ENCODE data around the gene KIF16B. TPM values are rescaled to one million over a fixed set of nuclear protein-coding genes. Genes with fewer than 3 reads are reported as not detected.

Gene KIF16B
- total RNA-seq, 1 experiment from 2014 or later, result 7.6 TPM

- no peak overlapping the region for H3K4me3 Mint-ChIP-seq
- H3K36me3 Mint-ChIP-seq, result no peaks in the 10 kb centered on the region
- H3K27me3 Mint-ChIP-seq (ENCODE audit: low read depth), result no peaks in the 10 kb centered on the region
- H3K9me3 Mint-ChIP-seq, result peaks cover 7% of the 10 kb centered on the region; the same call in 1 of the 2 replicates
- no peak overlapping the region for H3K27ac Mint-ChIP-seq
- peaks cover 26% of the 10 kb centered on the region for H3K4me1 Mint-ChIP-seq
- ATAC-seq (no peak), DNase-seq (ENCODE audit: low spot score) (no peak)
- no peak for TF ChIP-seq RORB (CRISPR knock-in tag; IDR thresholded peaks at IDR 0.05)
- TF ChIP-seq MXD4 (CRISPR knock-in tag; IDR thresholded peaks at IDR 0.05; ENCODE audit: borderline replicate concordance), result no peak
- TF ChIP-seq SMAD3 (CRISPR knock-in tag; IDR thresholded peaks at IDR 0.05; ENCODE audit: borderline replicate concordance), result no peak
- no peak for TF ChIP-seq ATF6 (CRISPR knock-in tag; IDR thresholded peaks at IDR 0.05)
- no peak for TF ChIP-seq ZNF671 (CRISPR knock-in tag; IDR thresholded peaks at IDR 0.05)
- POLR2A ChIA-PET, result no interaction called here
- CTCF ChIA-PET, result no interaction called here
Observed at GRCh38 chr20:16583474-16583873, 10.2 kb upstream of the KIF16B start.

- Mint-ChIP-seq H3K4me1 (peaks cover 11% of the 10 kb centered on the region), H3K9me3 (no peaks in the 10 kb centered on the region; the same call in 1 of the 2 replicates), H3K27ac (no peak overlapping the region), H3K36me3 (no peaks in the 10 kb centered on the region), H3K4me3 (no peak overlapping the region), H3K27me3 (ENCODE audit: low read depth) (no peaks in the 10 kb centered on the region)
- ATAC-seq (no peak), DNase-seq (ENCODE audit: low spot score) (no peak)
- ChIA-PET POLR2A (no interaction called here), CTCF (no interaction called here)
- TF ChIP-seq FOXJ3 (CRISPR knock-in tag; IDR thresholded peaks at IDR 0.05; ENCODE audit: borderline replicate concordance) (no peak), E2F4 (CRISPR knock-in tag; IDR thresholded peaks at IDR 0.05; ENCODE audit: borderline replicate concordance, low read depth) (no peak), CTCF (IDR thresholded peaks at IDR 0.05) (no peak), NFATC4 (CRISPR knock-in tag; IDR thresholded peaks at IDR 0.05) (no peak), PRRX2 (CRISPR knock-in tag; IDR thresholded peaks at IDR 0.05) (no peak), KAT7 (CRISPR knock-in tag; IDR thresholded peaks at IDR 0.05; ENCODE audit: borderline replicate concordance) (no peak), AFF4 (CRISPR knock-in tag; IDR thresholded peaks at IDR 0.05; ENCODE audit: borderline replicate concordance) (no peak), NR3C1 (CRISPR knock-in tag; conservative IDR thresholded peaks at IDR 0.05; ENCODE audit: low read depth) (no peak)
Observed at GRCh38 chr20:16581241-16581640, 8.0 kb upstream of the KIF16B start.

GRCh38 chr20:16580620-16581019 lies 7.4 kb upstream of the KIF16B start:
- Mint-ChIP-seq H3K36me3 (no peaks in the 10 kb centered on the region), H3K27me3 (ENCODE audit: low read depth) (no peaks in the 10 kb centered on the region), H3K4me1 (peaks cover 17% of the 10 kb centered on the region), H3K4me3 (no peak overlapping the region), H3K9me3 (no peaks in the 10 kb centered on the region; the same call in 1 of the 2 replicates), H3K27ac (no peak overlapping the region)
- no peak for ATAC-seq
- ChIA-PET POLR2A (no interaction called here), CTCF (no interaction called here)
- DNase-seq (ENCODE audit: low spot score), result no peak
- no peak for TF ChIP-seq ETV6 (CRISPR knock-in tag; IDR thresholded peaks at IDR 0.05)
- TF ChIP-seq CBFB (CRISPR knock-in tag; IDR thresholded peaks at IDR 0.05; ENCODE audit: low read depth), result no peak
- no peak for TF ChIP-seq SOX15 (CRISPR knock-in tag; IDR thresholded peaks at IDR 0.05)
- no peak for TF ChIP-seq SP1 (CRISPR knock-in tag; conservative IDR thresholded peaks at IDR 0.05)
- TF ChIP-seq ATF3 (CRISPR knock-in tag; conservative IDR thresholded peaks at IDR 0.05), result no peak
- TF ChIP-seq E2F1 (CRISPR knock-in tag; IDR thresholded peaks at IDR 0.05), result no peak

Measured in WTC11 (cell line).